HFF-Myc (cell line): ENCODE measurements around the gene CLIP3.

Experiments used
- DNase-seq: peaks from one replicate; pipeline ENCODE4 v3.0.0-alpha.2; 2011; ENCODE audit warnings: low read depth; ENCODE audit errors: extremely low read depth
- H3K4me3 ChIP-seq: replicated peaks from 2 replicates; pipeline ENCODE4 v1.5.1; 2011; ENCODE audit warnings: low read depth, mild to moderate bottlenecking, control low read depth, low read length
- CTCF ChIP-seq: IDR thresholded peaks from 2 replicates; pipeline ENCODE4 v1.5.1; 2012; ENCODE audit warnings: mild to moderate bottlenecking, low read depth, low read length, control low read depth; ENCODE audit errors: missing control alignments

CLIP3 gene

GRCh38 chr19:36054733-36055686 is 22.3 kb upstream of the CLIP3 start, which contains the start of gene WDR62:
WDR62 (plus strand) TSS chr19:36054897; CDS start chr19:36054972, 75 bp downstream.
- no peak for TF ChIP-seq CTCF
- H3K4me3 ChIP-seq, result peak within 1 kb of the TSS; percentile 72
- DNase-seq, result no peak

DNA sequence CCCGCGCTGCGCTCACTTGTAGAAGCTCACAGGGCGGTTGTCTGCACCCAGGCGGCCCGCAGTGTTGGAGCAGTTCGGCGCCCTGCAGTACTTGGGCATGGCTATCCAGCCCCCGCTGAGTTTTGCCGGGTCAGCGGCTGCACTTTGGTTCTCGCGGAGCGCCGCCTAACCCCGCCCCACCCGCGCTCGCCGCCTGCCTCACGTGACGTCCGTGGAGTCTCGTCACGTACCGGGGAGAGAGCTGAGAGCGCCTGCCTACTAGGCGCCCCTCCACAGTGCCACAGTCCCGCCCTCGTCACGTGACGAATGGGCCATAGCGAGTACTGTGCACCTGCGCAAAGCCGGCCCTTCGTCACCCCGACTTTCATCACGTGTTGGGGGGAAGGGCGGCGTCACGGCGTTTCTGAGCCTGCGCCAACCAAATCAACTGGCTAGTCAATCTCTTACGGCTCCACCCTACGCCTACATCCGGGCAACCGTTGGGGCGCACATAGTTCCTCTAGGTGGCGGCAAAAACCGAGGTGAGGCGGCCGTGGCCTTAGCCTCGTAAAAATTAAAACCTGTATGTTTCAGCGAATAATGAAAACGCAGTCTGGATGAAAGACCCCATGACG is 21.6 kb upstream of the CLIP3 start, which contains the start of gene THAP8:
Gene THAP8 (minus strand): TSS at position 167 of the 614 bp plus-strand sequence. CDS start 68 bp downstream, at position 99.
- peak within 1 kb of the TSS; percentile 72 for H3K4me3 ChIP-seq
- peak; percentile 41 for TF ChIP-seq CTCF
- DNase-seq, result peak; percentile 96

DNA sequence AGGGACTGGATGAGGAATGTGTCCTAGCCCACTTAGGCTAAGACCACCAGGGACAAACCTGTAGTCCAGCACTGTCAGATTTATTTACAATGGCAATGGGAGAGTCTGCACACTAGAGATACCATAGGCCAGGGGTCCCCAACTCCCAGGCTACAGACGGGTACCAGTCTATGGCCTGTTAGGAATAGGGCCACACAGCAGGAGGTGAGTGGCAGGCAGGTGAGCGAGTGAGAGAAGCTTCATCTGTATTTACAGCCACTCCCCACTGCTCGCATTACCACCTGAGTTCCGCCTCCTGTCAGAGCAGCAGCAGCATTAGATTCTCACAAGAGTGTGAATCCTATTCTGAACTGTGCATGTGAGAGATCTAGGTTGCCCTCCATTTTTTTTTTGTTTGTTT is 19.0 kb upstream of the CLIP3 start:
- no peak for TF ChIP-seq CTCF
- H3K4me3 ChIP-seq, result no peak overlapping the region
- DNase-seq, result no peak

GRCh38 chr19:36051236-36051635 is 18.6 kb upstream of the CLIP3 start:
- TF ChIP-seq CTCF, result peak; percentile 23
- no peak overlapping the region for H3K4me3 ChIP-seq
- DNase-seq, result no peak

- no peak for DNase-seq
- no peak overlapping the region for H3K4me3 ChIP-seq
- no peak for TF ChIP-seq CTCF
Observed at GRCh38 chr19:36049080-36049698, 16.5 kb upstream of the CLIP3 start.

- no peak for TF ChIP-seq CTCF
- no peak for DNase-seq
- H3K4me3 ChIP-seq, result no peak overlapping the region
Observed at GRCh38 chr19:36047835-36048234, 15.2 kb upstream of the CLIP3 start.
